Lung (tissue), 12 donors: Measurements from ENCODE around the gene YARS2. TPM values are rescaled to one million over a fixed set of nuclear protein-coding genes. Genes with fewer than 3 reads are reported as not detected.
"Not testable (repeated sequence)": the region's sequence is repeated elsewhere in the genome, so short reads cannot be mapped to it uniquely, and the experiment has no call there.

Experiments
- ATAC-seq: fragments of 200-7000 bp; cut with Tn5 transposase; one replicate; pipeline ENCODE4 v1.9.1; 2020; ENCODE audit warnings: moderate number of reproducible peaks; ENCODE audit not compliant: insufficient read depth, low FRiP score
- DNase-seq, 3 donors: peaks; one replicate each; pipeline ENCODE4 v3.0.0-alpha.2; 2013 to 2017
- H3K27ac ChIP-seq, 2 donors: one replicate each; pipeline ENCODE4 v1.5.1; 2013; ENCODE audit warnings: mild to moderate bottlenecking in 2 of 2, moderate library complexity in 2 of 2, control low read depth in 1 of 2, inconsistent platforms in 1 of 2, low read depth in 1 of 2, low read length in 1 of 2
- H3K27me3 ChIP-seq, 3 donors: one replicate each; pipeline ENCODE4 v1.5.1; 2013; ENCODE audit warnings: low read length in 2 of 3; ENCODE audit not compliant: control insufficient read depth in 3 of 3, insufficient read depth in 3 of 3
- H3K36me3 ChIP-seq, 4 donors: one replicate each; pipeline ENCODE4 v1.5.1; 2013; ENCODE audit warnings: low read length in 4 of 4, mild to moderate bottlenecking in 1 of 4, moderate library complexity in 1 of 4; ENCODE audit not compliant: control insufficient read depth in 4 of 4, insufficient read depth in 4 of 4
- H3K4me1 ChIP-seq, 5 donors: one replicate each; pipeline ENCODE4 v1.5.1; 2013; ENCODE audit warnings: low read length in 5 of 5, mild to moderate bottlenecking in 2 of 5, moderate library complexity in 1 of 5; ENCODE audit not compliant: control insufficient read depth in 5 of 5, insufficient read depth in 5 of 5
- H3K4me3 ChIP-seq: one replicate; pipeline ENCODE4 v1.5.1; 2013; ENCODE audit warnings: mild to moderate bottlenecking, control low read depth, moderate library complexity
- H3K9ac ChIP-seq, 2 donors: one replicate each; pipeline ENCODE4 v1.5.1; 2013; ENCODE audit warnings: low read length in 2 of 2, control low read depth in 1 of 2; ENCODE audit not compliant: insufficient read depth in 1 of 2
- H3K9me3 ChIP-seq, 4 donors: one replicate each; pipeline ENCODE4 v1.5.1; 2013; ENCODE audit warnings: low read length in 3 of 4, mild to moderate bottlenecking in 1 of 4, moderate library complexity in 1 of 4; ENCODE audit not compliant: control insufficient read depth in 4 of 4, insufficient read depth in 3 of 4
- CTCF ChIP-seq: IDR thresholded peaks from 2 replicates; pipeline ENCODE4 v1.5.1; 2012; ENCODE audit warnings: mild to moderate bottlenecking; ENCODE audit errors: control extremely low read depth, extremely low read depth
- WGBS, 2 donors: extraction: QIAGEN DNeasy Blood & Tissue Kit; methylation state at CpG; one replicate each; pipeline ENCODE4 v1.1.7; 2013; 5-methylcytosine and 5-hydroxymethylcytosine counted together
- polyA plus RNA-seq, 2 donors: library from polyadenylated mRNA; stranded (reverse); fragments of 200-250 nt; gene quantifications; one replicate each; pipeline ENCODE4 v1.2.1, GENCODE V29; 2013
- total RNA-seq, 2 donors: library from RNA; depleted of rRNA in 1 of 2; stranded (reverse); fragments of >200 nt in 1 of 2; gene quantifications; one replicate each; pipeline ENCODE4 v1.2.1, GENCODE V29; 2014 to 2021
- donor health status: control.
- donor health status: control.
- donor health status: Bipolar disorder and iron deficiency.
- donor health status: healthy.
- donor health status: DM: yes; HTN: yes; CAD: no.

Gene YARS2
- total and polyA plus RNA-seq, 4 donors = 9.0 to 27.2 (median 16.8) TPM

- no peaks in the 10 kb centered on the region for H3K9me3 ChIP-seq
- DNase-seq (no peak), ATAC-seq (no peak)
- no peak overlapping the region for H3K9ac ChIP-seq
- no peaks in the 10 kb centered on the region for H3K4me1 ChIP-seq
- no peak for TF ChIP-seq CTCF
- H3K27me3 ChIP-seq = no peaks in the 10 kb centered on the region
- H3K27ac ChIP-seq = no peak overlapping the region
- no peak overlapping the region for H3K4me3 ChIP-seq
- WGBS, 2 donors = 98 to 100% methylated on average over 2 of the region's 2 CpGs
- peaks cover 8 to 32% (median 21%) of the 10 kb centered on the region in 4 donors for H3K36me3 ChIP-seq
Measured at GRCh38 chr12:32726286-32726685, 29.4 kb downstream of the YARS2 start.

- H3K27me3 ChIP-seq, DNase-seq, H3K4me3 ChIP-seq, H3K9ac ChIP-seq, H3K27ac ChIP-seq, ATAC-seq, H3K9me3 ChIP-seq, H3K4me1 ChIP-seq: not testable (repeated sequence)
- H3K36me3 ChIP-seq = peaks cover 6 to 27% (median 21%) of the 10 kb centered on the region in 4 donors
- WGBS, 2 donors = 95 to 97% methylated on average over 3 of the region's 3 CpGs
Measured at GRCh38 chr12:32725308-32725707, 30.4 kb downstream of the YARS2 start.

- Histone ChIP-seq H3K9ac (no peak overlapping the region), H3K36me3 (peaks cover 6 to 16% (median 9%) of the 10 kb centered on the region in 4 donors)
- WGBS, 2 donors = 96 to 98% methylated on average over 2 of the region's 2 CpGs
Measured at GRCh38 chr12:32718926-32719325, 36.8 kb downstream of the YARS2 start.

GRCh38 chr12:32714772-32715171, 40.9 kb downstream of the YARS2 start:
- DNase-seq (no peak), ATAC-seq (no peak)
- WGBS, 2 donors = 75 to 82% methylated on average over 4 of the region's 4 CpGs
- Histone ChIP-seq H3K9ac (no peak overlapping the region), H3K27me3 (no peaks in the 10 kb centered on the region), H3K4me3 (no peak overlapping the region), H3K4me1 (no peaks in the 10 kb centered on the region), H3K27ac (no peak overlapping the region), H3K9me3 (no peaks in the 10 kb centered on the region), H3K36me3 (peaks cover 9 to 20% (median 18%) of the 10 kb centered on the region in 4 donors)
- TF ChIP-seq CTCF = no peak

More at GRCh38 chr12:32718926-32719325, 36.8 kb downstream of the YARS2 start:
- H3K27ac ChIP-seq = no peak overlapping the region
- ATAC-seq (no peak), DNase-seq (no peak)
- no peaks in the 10 kb centered on the region for H3K4me1 ChIP-seq
- TF ChIP-seq CTCF = no peak
- H3K27me3 ChIP-seq = no peaks in the 10 kb centered on the region
- H3K9me3 ChIP-seq = no peaks in the 10 kb centered on the region
- H3K4me3 ChIP-seq = no peak overlapping the region
